ENCODE measurements around the gene PASD1.

PASD1 gene

DNA sequence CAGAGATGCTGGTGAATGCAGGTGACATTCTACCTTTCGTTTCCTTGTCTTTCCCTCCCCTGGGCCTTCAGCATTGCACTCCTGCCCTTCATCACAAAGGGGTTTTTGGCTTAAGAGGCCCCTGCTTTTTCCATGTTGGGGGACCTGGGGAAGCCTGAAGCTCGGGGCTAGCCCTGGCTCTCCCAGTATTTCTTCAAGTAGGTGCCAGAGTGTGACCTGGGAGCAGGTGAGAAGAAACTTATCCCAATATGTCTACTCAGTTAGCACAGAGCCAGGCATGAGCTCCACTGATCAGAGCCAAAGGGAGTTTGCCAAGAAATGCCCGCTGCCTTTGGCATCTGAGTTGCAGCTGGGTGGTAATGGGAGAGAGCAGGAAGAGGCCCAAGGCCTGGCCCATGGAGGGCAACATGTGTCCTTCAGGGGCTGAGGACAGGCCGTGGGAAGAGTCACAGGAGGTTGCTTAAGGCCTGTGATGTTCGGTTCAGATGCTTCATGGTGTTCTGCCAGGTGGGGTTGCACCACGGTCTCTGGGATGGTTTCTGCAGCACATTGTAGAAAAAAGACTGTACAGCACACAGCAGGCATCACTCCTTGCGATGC is 139.4 kb downstream of the PASD1 start:
- DNase-seq, result no peak

DNA sequence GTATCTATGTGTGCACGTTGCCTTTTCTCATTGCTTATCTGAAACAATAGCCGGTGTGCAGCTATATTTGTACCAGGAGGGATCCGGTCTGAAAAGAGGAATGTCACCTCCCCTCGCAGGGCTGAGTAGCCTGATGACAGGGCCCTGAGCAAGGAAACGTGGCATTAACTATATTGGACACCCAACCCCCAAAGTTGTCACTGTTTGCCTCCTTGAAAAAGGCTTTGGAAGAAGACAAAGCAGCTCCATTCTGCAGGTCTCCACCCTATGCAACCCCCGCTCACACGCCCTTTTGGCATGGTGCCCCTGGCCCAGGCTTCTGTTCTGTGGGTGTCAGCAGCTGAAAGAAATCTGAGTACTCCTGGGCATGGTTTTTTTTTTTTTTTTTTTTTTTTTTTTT is 140.0 kb downstream of the PASD1 start:
- no peak for DNase-seq

DNA sequence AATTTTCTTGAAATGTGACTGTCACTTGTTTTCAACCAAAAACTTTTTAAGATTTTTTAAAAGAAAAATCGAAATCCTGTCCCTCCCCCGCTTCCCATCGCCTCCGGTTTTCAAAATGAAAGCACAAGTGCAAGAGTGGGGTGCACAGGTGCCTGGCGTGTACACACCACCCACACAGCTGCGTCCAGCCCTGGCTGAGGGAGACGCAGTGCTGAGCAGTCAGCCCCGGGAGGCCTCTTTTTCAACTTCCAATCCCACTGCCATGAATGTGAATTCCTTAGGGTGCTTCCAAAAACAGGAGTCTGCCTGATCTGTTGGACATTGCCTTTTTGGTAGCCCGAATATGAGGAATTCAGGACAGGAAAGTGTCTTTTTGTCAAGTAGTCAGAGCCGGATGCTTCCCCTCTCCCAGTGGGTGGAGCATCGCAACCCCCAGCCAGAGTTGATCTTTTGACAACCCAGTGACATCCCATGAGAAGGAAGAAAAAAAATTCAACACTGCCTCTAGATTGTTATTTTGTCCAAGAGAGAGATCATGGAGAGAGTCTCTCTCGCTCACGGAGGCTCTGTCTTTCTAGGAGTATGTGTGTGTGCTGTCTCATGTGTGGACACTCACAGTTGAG is 140.7 kb downstream of the PASD1 start:
- no peak for DNase-seq

DNA sequence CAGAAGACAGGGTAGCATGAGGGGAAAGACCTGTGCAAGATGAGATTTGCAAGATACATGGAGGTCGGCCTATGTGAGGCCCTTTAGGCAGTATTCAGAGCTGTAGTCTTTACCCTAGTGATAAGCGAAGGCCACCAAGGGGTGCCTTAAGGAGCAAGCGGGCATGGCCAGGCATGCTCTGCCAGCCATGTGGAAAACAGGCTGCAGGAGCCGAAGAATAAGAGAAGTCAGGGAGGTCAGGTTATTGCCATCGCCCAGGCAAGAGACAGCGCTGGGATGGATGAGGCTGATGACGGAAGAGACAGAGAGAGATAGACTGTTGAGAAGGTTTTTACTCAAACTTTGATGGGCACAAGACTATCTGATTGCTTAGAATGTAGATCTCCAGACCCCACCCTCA is 145.3 kb downstream of the PASD1 start:
- DNase-seq, result no peak

DNA sequence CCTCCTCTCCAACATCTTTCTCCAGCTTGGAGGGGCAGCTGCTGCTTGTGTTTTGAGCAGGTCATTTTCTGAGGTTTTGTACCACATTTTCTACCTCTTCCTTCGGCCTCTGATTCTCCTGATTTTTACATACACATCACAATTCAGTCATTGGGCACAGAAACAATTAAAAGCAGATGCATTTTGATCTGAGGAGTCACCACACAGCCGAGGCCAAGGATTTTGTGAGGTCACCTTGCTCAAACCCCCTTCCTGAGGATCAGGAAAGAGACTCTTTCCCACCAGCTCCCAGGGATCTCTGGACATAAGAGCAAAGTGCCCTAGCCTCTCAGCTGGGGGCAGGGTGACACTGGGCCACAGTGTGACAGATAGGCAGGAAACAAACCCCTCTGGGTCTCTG is 147.0 kb downstream of the PASD1 start:
- no peak for DNase-seq

DNA sequence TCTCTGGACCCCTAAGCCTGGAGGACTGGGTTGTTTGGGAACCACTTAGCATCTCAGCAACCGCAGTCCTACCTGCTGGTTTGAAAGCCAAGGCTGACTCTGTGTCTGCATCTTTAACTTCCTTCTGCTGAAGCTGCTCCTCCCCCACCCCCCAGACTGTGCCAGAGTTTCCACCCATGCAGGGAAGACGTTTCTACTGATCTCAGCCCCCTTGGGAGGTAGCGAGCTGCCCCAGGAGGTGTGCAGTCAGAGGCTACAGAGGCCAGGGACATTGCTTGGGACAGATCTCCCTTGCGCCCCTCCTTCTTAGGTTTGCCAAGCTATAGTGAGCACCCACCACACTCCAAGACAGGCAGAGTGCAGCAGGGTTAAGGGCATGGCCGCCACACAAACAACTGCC is 147.7 kb downstream of the PASD1 start:
- DNase-seq, result no peak

DNA sequence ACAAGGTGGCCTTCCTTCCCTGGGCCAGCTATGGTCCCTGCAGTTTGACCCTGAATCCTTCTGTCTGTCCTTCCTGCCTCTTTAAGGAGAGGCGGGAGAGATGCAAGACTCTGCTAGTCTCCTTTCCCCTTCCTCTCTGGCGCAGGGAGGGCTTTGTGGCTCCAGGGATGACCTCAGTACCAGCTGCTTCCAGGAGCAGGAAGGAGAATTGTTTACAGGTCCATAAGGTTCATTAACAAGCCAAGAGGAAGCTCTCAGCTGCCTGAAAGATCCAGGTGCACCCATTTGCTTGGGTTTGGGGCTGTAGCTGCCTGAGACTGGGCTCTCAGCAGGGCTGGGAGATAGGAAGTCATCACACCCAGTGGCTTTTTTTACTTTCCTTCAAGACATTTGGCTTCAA is 148.3 kb downstream of the PASD1 start:
- no peak for DNase-seq

DNA sequence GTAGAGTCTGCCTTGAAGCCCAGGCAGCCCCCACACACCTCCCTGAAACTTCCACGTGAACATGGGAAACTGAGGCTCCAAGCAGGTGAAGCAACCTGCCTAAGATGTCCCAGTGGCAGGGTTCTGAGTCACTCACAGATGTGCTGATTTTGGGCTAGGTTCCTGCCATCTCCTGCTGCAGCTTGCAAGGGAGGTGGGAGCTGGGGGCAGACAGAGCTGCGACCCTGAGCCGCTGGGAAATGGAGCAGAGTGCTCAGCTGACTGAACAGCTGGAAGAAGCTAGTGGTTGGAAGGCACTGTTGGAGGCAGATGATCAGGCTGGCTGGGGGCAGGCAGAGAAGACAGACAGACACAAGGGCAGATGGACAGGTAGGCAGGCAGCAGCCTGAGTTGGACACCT is 148.8 kb downstream of the PASD1 start:
- no peak for DNase-seq

DNA sequence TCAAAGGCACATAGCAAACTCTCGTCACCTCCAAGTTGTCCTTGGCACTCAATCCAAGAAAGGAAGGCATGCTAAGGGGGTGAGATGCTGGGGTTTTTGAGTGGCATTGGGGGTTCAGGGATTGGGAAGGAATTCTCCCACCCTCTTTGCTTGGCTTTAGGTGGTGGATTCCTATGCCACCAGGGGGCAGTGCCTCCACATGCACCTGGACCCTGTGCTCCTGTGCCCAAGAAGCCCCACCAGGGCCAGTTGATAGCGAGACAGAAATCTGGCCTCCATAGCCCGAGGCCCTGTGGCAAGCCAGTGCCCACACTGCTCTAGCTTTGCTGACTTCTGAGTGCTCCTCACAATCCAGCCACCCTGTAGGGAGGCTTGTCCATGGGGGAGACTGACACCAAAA is 150.4 kb downstream of the PASD1 start:
- no peak for DNase-seq

DNA sequence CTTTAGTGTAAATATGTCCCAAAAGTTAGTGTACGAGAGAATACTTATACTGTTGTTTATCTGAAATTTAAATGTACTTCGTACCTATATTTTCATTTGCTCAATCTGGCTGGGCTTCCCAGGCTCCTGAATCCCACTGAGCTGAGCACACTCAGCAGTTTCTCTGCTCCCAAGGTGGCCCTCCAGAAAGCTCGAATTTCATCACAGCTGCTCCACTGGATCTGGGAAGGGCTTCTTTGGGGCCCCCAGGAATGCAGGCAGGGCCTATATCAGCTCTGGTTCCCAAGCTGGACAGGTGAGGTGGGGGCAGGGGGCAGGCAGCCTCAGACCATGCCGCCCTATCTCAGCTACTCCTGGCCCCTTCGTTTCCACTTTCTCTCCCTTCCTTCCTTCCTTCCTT is 150.9 kb downstream of the PASD1 start:
- DNase-seq, result no peak

DNA sequence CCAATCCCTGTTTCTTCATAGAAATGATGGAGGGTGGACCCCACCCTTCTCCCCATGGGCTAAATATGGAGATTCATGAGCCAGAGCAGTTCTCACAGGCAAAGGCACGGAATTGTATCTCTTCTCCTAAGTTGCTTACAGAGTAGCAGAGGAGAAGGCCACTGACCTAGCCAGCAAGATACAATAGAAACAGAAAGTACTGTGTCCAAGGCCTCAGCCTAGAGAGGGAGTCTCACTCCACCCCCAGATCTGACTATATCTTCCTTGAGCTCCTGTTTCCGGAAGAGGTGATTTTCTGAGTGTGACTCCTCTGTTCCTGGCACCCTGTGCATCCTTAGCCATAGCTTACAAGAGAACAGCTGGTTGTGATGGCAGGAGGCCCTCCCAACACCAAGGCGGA is 152.3 kb downstream of the PASD1 start, which contains the start of gene FATE1:
TSS of gene FATE1 (plus strand) at position 284 of the 400 bp plus-strand sequence. CDS start at position 369, 85 bp downstream.
- DNase-seq, result no peak

DNA sequence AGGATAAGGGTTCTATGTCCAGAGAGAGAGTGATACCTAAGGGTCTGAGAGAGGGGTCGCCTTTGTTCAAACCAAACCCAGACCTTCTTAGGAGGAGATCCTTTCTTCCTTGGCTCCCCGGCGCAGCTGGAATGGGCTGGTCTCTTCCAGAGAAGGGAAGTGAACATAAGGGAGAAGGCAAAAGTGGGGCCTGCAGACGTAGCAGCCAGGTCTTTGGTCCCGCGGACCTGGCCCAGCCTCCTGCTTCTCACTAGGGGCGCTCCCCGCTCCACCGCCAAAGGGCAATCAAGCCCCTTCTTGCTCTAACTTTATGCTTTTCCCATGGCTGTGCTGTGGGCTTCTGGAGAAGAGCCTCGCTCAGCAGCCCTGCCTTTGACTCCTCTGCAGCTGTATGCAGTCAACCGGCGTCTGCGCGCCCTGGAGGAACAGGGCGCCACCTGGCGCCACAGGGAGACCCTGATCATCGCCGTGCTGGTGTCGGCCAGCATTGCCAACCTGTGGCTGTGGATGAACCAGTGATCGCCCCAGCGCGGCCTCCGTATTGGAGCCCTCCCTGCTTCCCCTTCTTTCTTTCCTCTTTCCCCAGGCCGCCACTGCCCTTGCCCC is 158.9 kb downstream of the PASD1 start:
- no peak for DNase-seq

DNA sequence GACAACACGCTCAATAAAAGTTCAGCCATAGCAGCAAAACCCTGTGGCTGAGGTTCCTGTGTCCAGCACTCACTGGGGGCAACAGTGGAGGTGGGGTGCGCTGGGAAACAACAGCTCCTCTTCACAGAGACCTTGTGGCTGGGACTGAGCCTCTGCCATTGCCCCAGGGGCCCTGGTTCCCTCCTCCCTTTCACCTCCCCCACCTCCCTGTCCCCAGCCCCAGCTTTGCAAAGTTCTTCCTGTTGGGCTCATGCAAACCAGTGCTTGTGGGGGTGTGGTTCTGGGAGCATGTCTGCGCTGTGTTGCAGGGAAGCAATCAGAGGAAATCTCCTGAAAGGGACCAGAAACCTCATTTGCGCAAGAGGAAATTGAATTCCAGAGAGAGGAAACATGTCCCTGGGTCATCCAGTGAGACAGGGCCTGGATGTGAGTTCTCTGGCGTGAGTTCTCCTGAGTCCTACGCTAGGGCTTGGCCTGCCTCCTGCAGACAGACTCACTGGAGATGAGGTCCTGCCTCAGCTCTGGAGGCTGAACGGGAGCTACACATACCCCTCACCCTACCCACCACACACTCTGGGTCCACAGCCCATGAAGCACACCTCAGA is 159.8 kb downstream of the PASD1 start:
- no peak for DNase-seq

DNA sequence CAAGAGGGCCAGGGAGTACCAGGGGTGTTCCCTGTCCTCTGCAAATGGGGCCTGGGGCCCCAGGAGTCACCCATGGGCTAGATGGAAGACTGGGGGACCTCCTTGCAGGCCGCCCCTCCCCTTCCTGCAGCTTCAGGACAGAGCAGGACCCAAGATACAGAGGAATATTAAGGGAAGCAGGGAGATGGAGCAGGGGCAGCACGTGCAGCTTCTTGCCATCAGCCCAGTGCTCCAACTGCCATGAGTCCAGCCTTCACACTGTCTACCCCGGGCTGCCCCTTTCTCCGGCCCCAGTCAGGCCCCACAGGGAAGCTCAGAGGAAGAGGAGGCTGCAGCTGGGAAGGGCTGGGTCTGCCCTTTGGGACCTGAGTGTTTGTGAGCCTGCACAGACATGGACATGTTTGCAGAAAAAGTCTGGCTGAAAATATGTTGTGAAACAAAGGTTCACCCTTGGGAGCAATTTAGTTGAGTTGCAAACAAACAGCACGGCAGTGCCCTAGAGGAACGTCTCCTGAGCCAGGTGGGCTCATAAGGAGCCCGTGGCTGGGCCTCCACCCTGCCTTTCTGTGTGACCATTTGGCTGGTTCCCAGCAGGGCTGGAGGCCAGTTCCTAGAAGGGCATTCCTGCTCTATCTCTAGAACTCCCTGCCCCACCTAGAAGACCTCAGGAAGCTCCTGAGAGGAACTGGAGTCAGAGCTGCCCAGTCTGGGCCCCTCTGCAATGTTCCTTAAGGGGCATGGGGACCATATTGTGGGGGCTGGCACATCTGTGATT is 161.3 kb downstream of the PASD1 start:
- DNase-seq, result no peak

DNA sequence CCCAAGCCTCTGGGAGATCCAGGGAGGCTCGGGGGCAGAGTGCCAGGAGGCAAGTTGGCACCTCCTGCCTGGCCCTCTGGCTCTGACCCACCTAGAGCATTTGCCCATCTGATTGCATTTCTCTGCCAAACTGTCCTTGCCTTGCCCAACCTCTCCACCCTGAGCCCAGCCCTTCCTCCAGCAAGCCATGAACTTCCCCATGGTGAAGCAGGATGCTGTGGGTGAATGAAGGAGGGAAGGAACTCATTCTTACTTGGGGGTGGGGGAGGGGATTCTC is 161.8 kb downstream of the PASD1 start:
- no peak for DNase-seq

Data from CD4-positive, alpha-beta T cell treated with Interleukin-10 for 1 hour (primary cell).